HepG2 (cell line): ENCODE results near the gene DAB2IP. TPM values are rescaled to one million over a fixed set of nuclear protein-coding genes. Genes with fewer than 3 reads are reported as not detected.

ENCODE experiments used
- GTF3A ChIP-seq: sonication (generic); formaldehyde crosslinking; conservative IDR thresholded peaks from 2 replicates; pipeline ENCODE4 v1.4.0; 2020; ENCODE audit warnings: mild to moderate bottlenecking, missing genetic modification reagents
- KDM5B ChIP-seq: sonication (generic); formaldehyde crosslinking; IDR thresholded peaks from 2 replicates; pipeline ENCODE4 v1.4.0; 2020; ENCODE audit warnings: missing genetic modification reagents, mild to moderate bottlenecking, borderline replicate concordance
- MNT ChIP-seq: fragments of 450-650 bp; IDR thresholded peaks from 2 replicates; pipeline ENCODE4 v1.6.1; 2016
- MXD1 ChIP-seq: sonication (generic); formaldehyde crosslinking; IDR thresholded peaks from 2 replicates; pipeline ENCODE4 v1.4.0; 2020; ENCODE audit warnings: mild to moderate bottlenecking, missing genetic modification reagents
- POLR2AphosphoS2 ChIP-seq: IDR thresholded peaks from 2 replicates; pipeline ENCODE4 v1.6.1; 2011; ENCODE audit warnings: low read depth, low read length, improper control_type of control experiment
- SMARCE1 ChIP-seq: fragments of 450-650 bp; IDR thresholded peaks from 2 replicates; pipeline ENCODE4 v1.6.1; 2017; ENCODE audit warnings: borderline replicate concordance
- ZBED4 ChIP-seq: sonication (generic); formaldehyde crosslinking; IDR thresholded peaks from 2 replicates; pipeline ENCODE4 v1.4.0; 2020; ENCODE audit warnings: missing genetic modification reagents, borderline replicate concordance
- ZNF704 ChIP-seq: sonication (generic); formaldehyde crosslinking; IDR thresholded peaks from 2 replicates; pipeline ENCODE4 v1.8.1; 2023; ENCODE audit warnings: mild to moderate bottlenecking, inconsistent platforms, moderate library complexity, missing genetic modification reagents, borderline replicate concordance
- ZNF747 ChIP-seq: sonication (generic); formaldehyde crosslinking; IDR thresholded peaks from 2 replicates; pipeline ENCODE4 v1.8.1; 2023; ENCODE audit warnings: missing genetic modification reagents, mild to moderate bottlenecking, borderline replicate concordance
- polyA plus RNA-seq, 8 experiments: library from polyadenylated mRNA; depleted of rRNA in 3 of 8; stranded (reverse) in 7 of 8; unstranded in 1 of 8; fragments of >200 nt; fragmentation: Illumina TruSeq in 4 of 8; extraction: Trizol in 4 of 8; gene quantifications; 2 replicates each; pipeline versions ENCODE4 v1.2.1 to v1.2.3, GENCODE V29; 2011 to 2016; ENCODE audit warnings: low read depth in 4 of 8, missing spikeins in 1 of 8, mixed read lengths in 1 of 8; ENCODE audit not compliant: insufficient read depth in 1 of 8
- total RNA-seq, 5 experiments: library from RNA; depleted of rRNA; stranded (reverse); fragments of >200 nt; fragmentation: Illumina TruSeq; extraction: Trizol; gene quantifications; 2 replicates each; pipeline ENCODE4 v1.2.3, GENCODE V29; 2016; ENCODE audit warnings: low read depth in 1 of 5

Gene DAB2IP
- total and polyA plus RNA-seq, 2 of the 13 experiments (the other 11 are each of a cell fraction or from before 2014, with no cell fraction given) = 25.3 to 37.9 TPM

- no peak for TF ChIP-seq ZBED4 (CRISPR knock-in tag)
- TF ChIP-seq MXD1 = 0 out of 2 replicates have a peak, but pooled peaks have one; percentile 34
- peak; percentile 32; the same call in 1 of the 2 replicates for TF ChIP-seq KDM5B
- TF ChIP-seq GTF3A (CRISPR knock-in tag) = no peak
- TF ChIP-seq ZNF704 = no peak
- no peak for TF ChIP-seq POLR2AphosphoS2
- TF ChIP-seq SMARCE1 = no peak
- TF ChIP-seq MNT = peak; percentile 73
- TF ChIP-seq ZNF747 (CRISPR knock-in tag) = 0 out of 2 replicates have a peak, but pooled peaks have one; percentile 42
Observed at GRCh38 chr9:121639619-121640018, 11.8 kb upstream of the DAB2IP start (continued).
